Activated CD8-positive, alpha-beta T cell treated with anti-CD3 and anti-CD28 coated beads for 36 hours (primary cell): ENCODE data around the gene MDM1. TPM values are rescaled to one million over a fixed set of nuclear protein-coding genes. Genes with fewer than 3 reads are reported as not detected.
A peak's percentile ranks its signal among the peaks of the same experiment; 100 is the strongest.

Experiments
- ATAC-seq: fragments of 200-7000 bp; cut with Tn5 transposase; one replicate; pipeline ENCODE4 v1.10.0; 2021; ENCODE audit warnings: mild to moderate bottlenecking, moderate library complexity
- CTCF ChIA-PET: fragments of 350-600 bp; sonication (Branson Sonifier 250); formaldehyde crosslinking; loops from one replicate; lab custom pipeline; 2021; ENCODE audit warnings: antibody characterized with exemption; lab: Charles Lee
- POLR2A ChIA-PET: fragments of 350-600 bp; sonication (Branson Sonifier 250); formaldehyde crosslinking; loops from one replicate; lab custom pipeline; 2021; ENCODE audit warnings: antibody characterized with exemption; lab: Charles Lee
- DNase-seq: peaks from one replicate; pipeline ENCODE4 v3.0.0-alpha.2; 2020
- H3K27ac Mint-ChIP-seq: one replicate; pipeline ENCODE4 v1.8.0; 2021; ENCODE audit warnings: mild to moderate bottlenecking, mixed read lengths
- H3K27me3 Mint-ChIP-seq: one replicate; pipeline ENCODE4 v1.8.0; 2021; ENCODE audit warnings: mixed read lengths
- H3K36me3 Mint-ChIP-seq: one replicate; pipeline ENCODE4 v1.8.0; 2021; ENCODE audit warnings: low read depth, mixed read lengths
- H3K4me1 Mint-ChIP-seq: one replicate; pipeline ENCODE4 v1.8.0; 2021; ENCODE audit warnings: low read depth, mixed read lengths
- H3K4me3 Mint-ChIP-seq: one replicate; pipeline ENCODE4 v1.8.0; 2021; ENCODE audit warnings: mild to moderate bottlenecking, moderate library complexity, mixed read lengths
- H3K9me3 Mint-ChIP-seq: one replicate; pipeline ENCODE4 v1.8.0; 2021; ENCODE audit warnings: mixed read lengths
- intact Hi-C: fragments of 100-400 bp; cut with micrococcal nuclease; formaldehyde crosslinking; loops from one replicate; pipeline ENCODE4 v1.10.0; 2022
- total RNA-seq, 2 experiments: library from RNA; stranded (reverse); gene quantifications; one replicate each; pipeline ENCODE4 v1.2.3, GENCODE V29; 2021
- TF ChIP-seq, protein P1 (sequence below): fragments of 200-600 bp; IDR thresholded peaks from one replicate; pipeline ENCODE4 v1.8.0; 2022; ENCODE audit warnings: antibody characterized with exemption, mild to moderate bottlenecking

Gene MDM1
- total RNA-seq, 2 experiments from 2014 or later = 15.4 to 17.9 TPM

DNA sequence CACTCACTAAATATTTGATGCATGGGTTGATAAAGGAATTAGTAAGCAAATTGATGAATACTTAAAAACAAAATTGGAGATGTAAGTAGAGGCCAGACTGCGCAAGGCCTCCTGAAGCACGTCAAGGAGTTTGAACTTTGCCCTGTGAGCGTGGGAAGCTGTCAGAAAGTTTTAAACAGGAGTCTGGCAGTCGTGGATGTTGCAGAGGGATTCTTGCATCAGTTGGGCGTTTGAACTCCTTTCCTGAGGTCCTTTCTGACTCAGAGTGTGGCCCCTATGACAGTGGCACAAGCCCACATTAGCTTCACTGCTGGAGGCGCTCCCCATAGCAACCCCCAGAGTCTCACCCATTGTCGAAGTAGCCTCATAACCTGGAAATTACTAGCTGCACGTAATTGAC lies 60.8 kb downstream of the MDM1 start:
- Mint-ChIP-seq H3K27ac (no peak overlapping the region), H3K36me3 (no peaks in the 10 kb centered on the region), H3K4me1 (peaks cover 28% of the 10 kb centered on the region), H3K4me3 (no peak overlapping the region), H3K9me3 (no peaks in the 10 kb centered on the region), H3K27me3 (peaks cover 13% of the 10 kb centered on the region)
- intact Hi-C loops = no loop called here
- ATAC-seq (no peak), DNase-seq (no peak)
- CTCF ChIA-PET = no interaction called here
- POLR2A ChIA-PET = no interaction called here
- TF ChIP-seq, protein P1, sequence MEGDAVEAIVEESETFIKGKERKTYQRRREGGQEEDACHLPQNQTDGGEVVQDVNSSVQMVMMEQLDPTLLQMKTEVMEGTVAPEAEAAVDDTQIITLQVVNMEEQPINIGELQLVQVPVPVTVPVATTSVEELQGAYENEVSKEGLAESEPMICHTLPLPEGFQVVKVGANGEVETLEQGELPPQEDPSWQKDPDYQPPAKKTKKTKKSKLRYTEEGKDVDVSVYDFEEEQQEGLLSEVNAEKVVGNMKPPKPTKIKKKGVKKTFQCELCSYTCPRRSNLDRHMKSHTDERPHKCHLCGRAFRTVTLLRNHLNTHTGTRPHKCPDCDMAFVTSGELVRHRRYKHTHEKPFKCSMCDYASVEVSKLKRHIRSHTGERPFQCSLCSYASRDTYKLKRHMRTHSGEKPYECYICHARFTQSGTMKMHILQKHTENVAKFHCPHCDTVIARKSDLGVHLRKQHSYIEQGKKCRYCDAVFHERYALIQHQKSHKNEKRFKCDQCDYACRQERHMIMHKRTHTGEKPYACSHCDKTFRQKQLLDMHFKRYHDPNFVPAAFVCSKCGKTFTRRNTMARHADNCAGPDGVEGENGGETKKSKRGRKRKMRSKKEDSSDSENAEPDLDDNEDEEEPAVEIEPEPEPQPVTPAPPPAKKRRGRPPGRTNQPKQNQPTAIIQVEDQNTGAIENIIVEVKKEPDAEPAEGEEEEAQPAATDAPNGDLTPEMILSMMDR = no peak

DNA sequence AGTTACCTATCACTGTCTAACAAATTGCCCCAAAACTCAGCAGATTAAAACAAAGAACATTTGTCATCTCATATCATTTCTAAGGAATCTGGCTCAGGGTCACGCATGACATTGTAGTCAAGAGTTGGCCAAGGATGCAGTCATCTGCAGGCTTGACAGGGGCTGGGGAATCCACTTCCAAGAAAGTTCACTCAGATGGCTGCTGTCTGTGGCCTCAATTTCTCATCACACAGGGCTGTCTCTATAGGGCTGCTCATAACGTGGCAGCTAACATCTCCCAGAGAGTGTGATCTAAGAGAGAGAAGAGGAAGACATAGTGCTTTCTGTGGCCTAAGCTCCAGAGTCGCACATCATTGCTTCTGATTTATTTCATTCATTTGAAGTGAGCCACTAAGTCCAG lies 61.8 kb downstream of the MDM1 start:
- Mint-ChIP-seq H3K4me3 (no peak overlapping the region), H3K9me3 (no peaks in the 10 kb centered on the region), H3K4me1 (peaks cover 24% of the 10 kb centered on the region), H3K36me3 (no peaks in the 10 kb centered on the region), H3K27me3 (peaks cover 14% of the 10 kb centered on the region), H3K27ac (no peak overlapping the region)
- TF ChIP-seq, protein P1 = no peak
- intact Hi-C loops = no loop called here
- POLR2A ChIA-PET = no interaction called here
- DNase-seq (no peak), ATAC-seq (no peak)
- CTCF ChIA-PET = no interaction called here

DNA sequence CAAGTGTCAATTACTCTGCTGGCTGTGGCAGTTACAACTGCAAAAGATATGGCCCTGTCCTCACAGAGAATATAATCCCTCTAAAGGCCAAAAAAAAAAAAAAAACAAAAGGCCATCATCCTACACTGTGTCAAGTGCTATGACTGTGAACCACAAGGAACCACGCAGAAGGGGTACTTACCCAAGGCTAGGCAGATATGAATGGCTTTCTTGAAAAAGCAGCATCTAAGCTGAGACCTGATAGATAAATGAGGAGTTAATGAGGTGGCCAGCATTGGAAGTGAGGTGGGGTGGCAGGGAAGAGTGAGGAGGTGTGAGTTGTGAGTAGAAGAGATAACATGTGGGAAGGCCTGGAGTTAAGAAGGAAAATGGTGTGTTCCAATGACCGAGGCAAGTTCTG lies 62.4 kb downstream of the MDM1 start:
- Mint-ChIP-seq H3K9me3 (no peaks in the 10 kb centered on the region), H3K4me3 (no peak overlapping the region), H3K4me1 (peaks cover 28% of the 10 kb centered on the region), H3K27me3 (peaks cover 15% of the 10 kb centered on the region), H3K36me3 (no peaks in the 10 kb centered on the region), H3K27ac (no peak overlapping the region)
- ATAC-seq (peak; percentile 50), DNase-seq (peak; percentile 41)
- ChIA-PET POLR2A (no interaction called here), CTCF (no interaction called here)
- TF ChIP-seq, protein P1 = no peak
- intact Hi-C loops = no loop called here

DNA sequence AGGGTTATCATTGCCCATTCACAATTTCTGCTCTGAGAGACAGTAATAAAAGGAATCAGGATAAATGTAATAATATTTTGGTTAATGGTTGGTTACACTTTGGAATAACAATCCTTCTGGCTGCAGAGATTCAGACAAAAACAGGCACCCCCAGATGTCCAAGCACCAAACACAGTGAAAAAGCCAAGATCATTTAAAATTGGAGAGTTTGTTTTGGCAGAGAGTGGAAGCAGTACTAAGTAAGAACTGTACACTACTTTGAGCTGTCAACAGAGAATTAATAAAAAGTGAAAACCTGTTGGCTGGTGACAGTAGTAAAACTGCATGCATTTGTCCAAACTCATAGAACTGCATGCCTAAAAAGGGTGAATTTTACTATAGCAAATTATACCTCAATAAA lies 63.2 kb downstream of the MDM1 start:
- no peak overlapping the region for H3K4me3 Mint-ChIP-seq
- TF ChIP-seq, protein P1 = no peak
- ChIA-PET CTCF (no interaction called here), POLR2A (no interaction called here)
- no peaks in the 10 kb centered on the region for H3K9me3 Mint-ChIP-seq
- no peak for ATAC-seq
- no peak overlapping the region for H3K27ac Mint-ChIP-seq
- DNase-seq = no peak
- intact Hi-C loops = no loop called here
- H3K4me1 Mint-ChIP-seq = peaks cover 29% of the 10 kb centered on the region
- peaks cover 19% of the 10 kb centered on the region for H3K27me3 Mint-ChIP-seq
- H3K36me3 Mint-ChIP-seq = no peaks in the 10 kb centered on the region

DNA sequence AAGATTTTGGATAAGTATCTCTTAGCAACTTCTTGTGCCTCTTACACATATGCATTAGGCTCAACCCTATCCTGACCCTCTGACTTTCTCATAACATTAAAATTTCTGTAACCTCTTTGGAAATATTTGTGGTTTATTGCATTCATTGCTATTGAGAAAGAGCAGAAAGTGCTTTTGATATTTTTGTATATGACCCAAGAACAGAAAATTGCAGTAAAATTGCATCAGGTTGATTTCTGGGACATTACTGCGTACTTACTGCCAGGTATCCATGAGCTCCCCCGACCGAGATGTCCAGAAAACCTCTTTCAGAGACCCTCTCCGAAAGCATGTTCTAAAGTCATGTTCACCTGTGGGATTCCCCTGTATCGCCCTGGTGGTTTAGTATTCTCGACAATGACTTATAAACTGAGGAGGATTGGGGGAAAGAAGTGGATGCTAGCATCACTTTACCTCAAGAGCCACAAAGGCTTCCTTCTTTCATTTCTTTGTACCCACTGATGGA lies 64.2 kb downstream of the MDM1 start:
- TF ChIP-seq, protein P1 = no peak
- intact Hi-C loops = no loop called here
- H3K27me3 Mint-ChIP-seq = peaks cover 21% of the 10 kb centered on the region
- no peaks in the 10 kb centered on the region for H3K36me3 Mint-ChIP-seq
- no peak overlapping the region for H3K27ac Mint-ChIP-seq
- DNase-seq (peak; percentile 53), ATAC-seq (peak; percentile 74)
- H3K4me1 Mint-ChIP-seq = peaks cover 29% of the 10 kb centered on the region
- no peaks in the 10 kb centered on the region for H3K9me3 Mint-ChIP-seq
- ChIA-PET CTCF (no interaction called here), POLR2A (no interaction called here)
- no peak overlapping the region for H3K4me3 Mint-ChIP-seq
